Measurements from ENCODE around the gene CDKL5. TPM values are rescaled to one million over a fixed set of nuclear protein-coding genes. Genes with fewer than 3 reads are reported as not detected.
A peak's percentile ranks its signal among the peaks of the same experiment; 100 is the strongest.
"Not testable (repeated sequence)": the region's sequence is repeated elsewhere in the genome, so short reads cannot be mapped to it uniquely, and the experiment has no call there.

The CDKL5 gene
- total and polyA plus RNA-seq, 4 donors = 1.1 to 28.7 (median 13.0) TPM

- H3K4me3 ChIP-seq (ENCODE audit: low read length in 2 of 2) = no peak overlapping the region
- no peak for ATAC-seq (ENCODE audit: low FRiP score)
- H3K9me3 ChIP-seq (ENCODE audit: control insufficient read depth, low read length) = no peaks in the 10 kb centered on the region
- no peak for DNase-seq
- intact Hi-C loops (cut with DNase I) = no loop called here
- no peaks in the 10 kb centered on the region for H3K27me3 ChIP-seq (ENCODE audit: control insufficient read depth in 1 of 2, insufficient read depth in 2 of 2, low read length in 1 of 2)
- no peak overlapping the region for H3K27ac ChIP-seq (ENCODE audit: low read depth in 1 of 2, low read length in 2 of 2)
- no peaks in the 10 kb centered on the region for H3K36me3 ChIP-seq (ENCODE audit: control insufficient read depth in 1 of 2, insufficient read depth in 2 of 2, low read length in 1 of 2)
- no peaks in the 10 kb centered on the region for H3K4me1 ChIP-seq (ENCODE audit: control insufficient read depth in 1 of 2, insufficient read depth in 2 of 2, low read length in 2 of 2)
Measured at GRCh38 chrX:18415386-18415785, 10.0 kb upstream of the CDKL5 start.

- Histone ChIP-seq H3K9me3 (ENCODE audit: control insufficient read depth, low read length) (no peaks in the 10 kb centered on the region), H3K4me1 (ENCODE audit: control insufficient read depth in 1 of 2, insufficient read depth in 2 of 2, low read length in 2 of 2) (no peaks in the 10 kb centered on the region), H3K27me3 (ENCODE audit: control insufficient read depth in 1 of 2, insufficient read depth in 2 of 2, low read length in 1 of 2) (no peaks in the 10 kb centered on the region), H3K36me3 (ENCODE audit: control insufficient read depth in 1 of 2, insufficient read depth in 2 of 2, low read length in 1 of 2) (no peaks in the 10 kb centered on the region), H3K27ac (ENCODE audit: low read depth in 1 of 2, low read length in 2 of 2) (peak overlapping the region in 1 of 2 donors; percentile 78), H3K4me3 (ENCODE audit: low read length in 2 of 2) (no peak overlapping the region)
- no peak for ATAC-seq (ENCODE audit: low FRiP score)
- WGBS, 2 donors = 16 to 54% methylated on average over 5 of the region's 5 CpGs
- intact Hi-C loops (cut with DNase I) = loop anchor here (2.0 to 10.0 kb wide), 3 partner anchors 122 to 472 kb away; partner anchors contain the start of gene RS1 (in 2 of the 2)
- DNase-seq = no peak
Measured at GRCh38 chrX:18422325-18422724, 3.1 kb upstream of the CDKL5 start.

DNA sequence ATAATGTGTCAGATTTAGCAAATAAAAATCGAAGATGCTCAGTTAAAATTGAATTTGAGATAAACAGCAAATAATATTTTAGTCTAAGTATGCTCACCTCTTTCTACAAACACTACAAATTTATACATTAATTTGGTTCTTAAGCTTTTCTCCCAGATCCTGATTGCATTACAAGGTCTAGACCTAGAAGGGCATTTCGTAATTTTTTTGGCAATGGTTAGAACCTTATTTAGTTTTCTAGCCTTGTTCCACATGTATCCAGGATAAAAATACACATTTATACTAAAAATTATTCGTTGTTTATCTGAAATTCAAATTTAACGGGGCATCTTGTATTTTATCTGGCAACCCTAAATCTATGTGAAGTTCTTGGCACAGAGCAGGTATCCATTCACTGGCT, 2.5 kb upstream of the CDKL5 start:
- H3K27me3 ChIP-seq (ENCODE audit: control insufficient read depth in 1 of 2, insufficient read depth in 2 of 2, low read length in 1 of 2) = no peaks in the 10 kb centered on the region
- intact Hi-C loops (cut with DNase I) = loop anchor here (2.0 to 10.0 kb wide), 3 partner anchors 122 to 472 kb away; partner anchors contain the start of gene RS1 (in 2 of the 2)
- no peak for ATAC-seq (ENCODE audit: low FRiP score)
- H3K9me3 ChIP-seq (ENCODE audit: control insufficient read depth, low read length) = no peaks in the 10 kb centered on the region
- H3K4me1 ChIP-seq (ENCODE audit: control insufficient read depth in 1 of 2, insufficient read depth in 2 of 2, low read length in 2 of 2) = peaks cover 0 to 2% of the 10 kb centered on the region in 2 donors
- no peaks in the 10 kb centered on the region for H3K36me3 ChIP-seq (ENCODE audit: control insufficient read depth in 1 of 2, insufficient read depth in 2 of 2, low read length in 1 of 2)
- 27 to 37% methylated on average over 4 of the region's 4 CpGs for WGBS, 2 donors
- no peak overlapping the region for H3K4me3 ChIP-seq (ENCODE audit: low read length in 2 of 2)
- no peak for DNase-seq
- H3K27ac ChIP-seq (ENCODE audit: low read depth in 1 of 2, low read length in 2 of 2) = no peak overlapping the region

DNA sequence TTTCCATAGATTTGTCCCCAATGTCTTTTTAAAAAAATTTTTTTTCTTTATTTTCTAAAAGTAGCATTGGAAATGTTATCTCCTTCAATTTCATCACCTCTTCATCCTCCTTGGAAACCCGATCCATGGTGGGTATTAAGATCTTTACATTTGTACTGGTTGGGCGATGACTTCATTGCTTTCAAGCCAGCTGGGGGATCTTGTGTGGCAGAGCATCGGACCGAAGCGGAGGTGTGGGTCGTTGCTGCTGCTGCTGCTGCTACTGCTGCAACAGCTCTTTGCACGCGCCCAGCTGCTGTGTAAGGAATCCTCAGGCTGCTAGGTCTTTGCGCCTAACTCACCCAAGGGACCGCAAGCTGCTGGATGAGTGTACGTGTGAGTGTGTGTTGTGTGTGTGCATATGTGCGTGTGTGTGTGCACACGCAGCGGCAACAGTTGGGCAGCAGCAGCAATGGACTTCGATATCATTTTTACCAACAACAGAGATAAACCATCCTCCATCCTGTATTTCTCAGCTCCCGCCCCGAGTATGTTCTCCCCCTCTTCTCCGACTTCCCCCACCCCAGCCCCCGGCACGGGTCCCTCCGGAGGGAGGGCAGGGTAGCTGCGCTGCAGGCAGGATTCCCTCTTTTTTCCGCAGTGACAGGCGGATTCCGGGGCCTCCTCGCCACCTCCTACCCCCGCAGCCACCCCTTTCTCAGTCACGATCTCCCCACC, 768 bp upstream of the CDKL5 start:
- DNase-seq = peak in 1 of 2 donors; percentile 51
- peaks cover 0 to 2% of the 10 kb centered on the region in 2 donors for H3K4me1 ChIP-seq (ENCODE audit: control insufficient read depth in 1 of 2, insufficient read depth in 2 of 2, low read length in 2 of 2)
- H3K27me3 ChIP-seq (ENCODE audit: control insufficient read depth in 1 of 2, insufficient read depth in 2 of 2, low read length in 1 of 2) = no peaks in the 10 kb centered on the region
- H3K27ac ChIP-seq (ENCODE audit: low read depth in 1 of 2, low read length in 2 of 2) = peak overlapping the region in 1 of 2 donors; percentile 41
- peak; percentile 41 for ATAC-seq (ENCODE audit: low FRiP score)
- WGBS, 2 donors = 1 to 18% methylated on average over 28 of the region's 28 CpGs
- H3K9me3 ChIP-seq (ENCODE audit: control insufficient read depth, low read length) = no peaks in the 10 kb centered on the region
- H3K36me3 ChIP-seq (ENCODE audit: control insufficient read depth in 1 of 2, insufficient read depth in 2 of 2, low read length in 1 of 2) = no peaks in the 10 kb centered on the region
- intact Hi-C loops (cut with DNase I) = loop anchor here (2.0 to 10.0 kb wide), 3 partner anchors 120 to 462 kb away; partner anchors contain the start of gene RS1 (in 2 of the 2)
- H3K4me3 ChIP-seq (ENCODE audit: low read length in 2 of 2) = peak overlapping the region; percentile 27 to 60

DNA sequence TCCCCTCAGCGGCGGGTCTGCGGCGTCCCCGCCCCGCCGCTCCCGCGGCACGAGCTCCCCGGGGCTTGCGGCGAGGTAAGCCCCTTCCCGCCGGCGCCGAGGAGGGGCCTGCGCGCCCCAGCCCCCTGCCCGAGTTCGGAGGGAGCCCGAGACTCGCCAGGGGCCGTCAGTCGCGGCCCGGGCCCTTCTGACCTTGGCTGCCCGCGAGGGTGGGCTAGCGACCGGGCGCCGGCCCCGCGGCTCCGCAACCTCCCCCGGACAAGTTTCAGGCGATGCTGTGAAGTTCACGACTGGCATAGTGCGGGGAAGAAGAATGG, 554 bp downstream of the CDKL5 start:
- H3K27me3 ChIP-seq (ENCODE audit: control insufficient read depth in 1 of 2, insufficient read depth in 2 of 2, low read length in 1 of 2) = no peaks in the 10 kb centered on the region
- peak; percentile 9 for ATAC-seq (ENCODE audit: low FRiP score)
- H3K27ac ChIP-seq (ENCODE audit: low read depth in 1 of 2, low read length in 2 of 2) = no peak overlapping the region
- intact Hi-C loops (cut with DNase I) = loop anchor here (10.0 kb wide), 2 partner anchors 119 to 249 kb away; partner anchors contain the start of gene RS1 (in 2 of the 2)
- no peaks in the 10 kb centered on the region for H3K36me3 ChIP-seq (ENCODE audit: control insufficient read depth in 1 of 2, insufficient read depth in 2 of 2, low read length in 1 of 2)
- no peak for DNase-seq
- H3K4me3 ChIP-seq (ENCODE audit: low read length in 2 of 2) = peak overlapping the region; percentile 47 to 77
- WGBS, 2 donors = 1 to 16% methylated on average over 30 to 40 of the region's 40 CpGs
- H3K9me3 ChIP-seq (ENCODE audit: control insufficient read depth, low read length) = no peaks in the 10 kb centered on the region
- peaks cover 0 to 2% of the 10 kb centered on the region in 2 donors for H3K4me1 ChIP-seq (ENCODE audit: control insufficient read depth in 1 of 2, insufficient read depth in 2 of 2, low read length in 2 of 2)

- Histone ChIP-seq H3K4me3 (ENCODE audit: low read length in 2 of 2) (no peak overlapping the region), H3K4me1 (ENCODE audit: control insufficient read depth in 1 of 2, insufficient read depth in 2 of 2, low read length in 2 of 2) (peaks cover 0 to 2% of the 10 kb centered on the region in 2 donors), H3K9me3 (ENCODE audit: control insufficient read depth, low read length) (no peaks in the 10 kb centered on the region), H3K36me3 (ENCODE audit: control insufficient read depth in 1 of 2, insufficient read depth in 2 of 2, low read length in 1 of 2) (no peaks in the 10 kb centered on the region), H3K27me3 (ENCODE audit: control insufficient read depth in 1 of 2, insufficient read depth in 2 of 2, low read length in 1 of 2) (no peaks in the 10 kb centered on the region), H3K27ac (ENCODE audit: low read depth in 1 of 2, low read length in 2 of 2) (no peak overlapping the region)
- intact Hi-C loops (cut with DNase I) = loop anchor here (10.0 kb wide), 2 partner anchors 117 to 247 kb away; partner anchors contain the start of gene RS1 (in 2 of the 2)
- ATAC-seq (ENCODE audit: low FRiP score) = no peak
- no peak for DNase-seq
- WGBS, 2 donors = 58 to 85% methylated on average over 5 of the region's 5 CpGs
Measured at GRCh38 chrX:18428006-18428405, 2.6 kb downstream of the CDKL5 start.

- H3K36me3 ChIP-seq (ENCODE audit: control insufficient read depth in 1 of 2, insufficient read depth in 2 of 2, low read length in 1 of 2); H3K27me3 ChIP-seq (ENCODE audit: control insufficient read depth in 1 of 2, insufficient read depth in 2 of 2, low read length in 1 of 2); H3K4me1 ChIP-seq (ENCODE audit: control insufficient read depth in 1 of 2, insufficient read depth in 2 of 2, low read length in 2 of 2); H3K9me3 ChIP-seq (ENCODE audit: control insufficient read depth, low read length); ATAC-seq (ENCODE audit: low FRiP score); H3K27ac ChIP-seq (ENCODE audit: low read depth in 1 of 2, low read length in 2 of 2); DNase-seq; intact Hi-C loops (cut with DNase I); H3K4me3 ChIP-seq (ENCODE audit: low read length in 2 of 2): not testable (repeated sequence)
- 91 to 97% methylated on average over 14 of the region's 14 CpGs for WGBS, 2 donors
Measured at GRCh38 chrX:18433288-18433687, 7.9 kb downstream of the CDKL5 start.

DNA sequence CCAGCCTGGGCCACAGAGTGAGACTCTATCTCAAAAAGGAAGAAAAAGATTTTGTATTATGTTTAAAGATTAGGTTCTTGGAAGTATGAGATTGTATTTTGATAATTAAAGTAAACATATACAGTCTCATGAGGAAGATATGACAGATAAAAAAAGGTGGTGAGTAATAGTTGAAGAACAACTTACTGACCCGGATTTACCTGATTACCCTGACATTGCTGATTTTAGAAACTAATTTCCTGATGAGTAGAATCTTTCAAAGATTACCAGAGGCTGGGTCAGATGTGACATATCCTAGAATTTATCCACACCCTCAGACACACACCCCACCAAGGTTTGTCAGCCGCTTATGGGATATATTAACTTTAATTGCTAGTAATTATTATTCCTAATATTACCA, 9.5 kb downstream of the CDKL5 start:
- H3K4me3 ChIP-seq (ENCODE audit: low read length in 2 of 2) = no peak overlapping the region
- DNase-seq (no peak), ATAC-seq (ENCODE audit: low FRiP score) (no peak)
- no peaks in the 10 kb centered on the region for H3K4me1 ChIP-seq (ENCODE audit: control insufficient read depth in 1 of 2, insufficient read depth in 2 of 2, low read length in 2 of 2)
- intact Hi-C loops (cut with DNase I) = no loop called here
- no peaks in the 10 kb centered on the region for H3K36me3 ChIP-seq (ENCODE audit: control insufficient read depth in 1 of 2, insufficient read depth in 2 of 2, low read length in 1 of 2)
- H3K9me3 ChIP-seq (ENCODE audit: control insufficient read depth, low read length) = no peaks in the 10 kb centered on the region
- 82 to 86% methylated on average over 2 of the region's 2 CpGs for whole genome bisulfite sequencing, 2 donors
- H3K27ac ChIP-seq (ENCODE audit: low read depth in 1 of 2, low read length in 2 of 2) = no peak overlapping the region
- no peaks in the 10 kb centered on the region for H3K27me3 ChIP-seq (ENCODE audit: control insufficient read depth in 1 of 2, insufficient read depth in 2 of 2, low read length in 1 of 2)

DNA sequence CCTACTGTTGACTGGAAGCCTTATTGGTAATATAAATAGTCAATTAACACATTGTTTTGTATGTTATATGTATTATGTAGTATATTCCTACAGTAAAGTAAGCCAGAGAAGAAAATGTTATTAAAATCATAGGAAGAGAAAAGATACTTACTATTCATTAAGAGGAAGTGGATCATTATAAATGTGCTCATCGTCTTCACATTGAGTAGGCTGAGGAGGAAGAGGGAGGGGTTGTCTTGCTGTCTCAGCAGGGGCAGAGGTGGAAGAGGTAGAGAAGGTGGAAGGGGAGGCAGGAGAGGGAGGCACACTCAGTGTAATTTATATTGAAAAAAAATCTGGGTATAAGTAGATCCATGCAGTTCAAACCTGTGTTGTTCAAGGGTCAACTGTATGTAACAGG, 10.6 kb downstream of the CDKL5 start:
- Histone ChIP-seq H3K9me3 (ENCODE audit: control insufficient read depth, low read length) (no peaks in the 10 kb centered on the region), H3K27ac (ENCODE audit: low read depth in 1 of 2, low read length in 2 of 2) (no peak overlapping the region), H3K36me3 (ENCODE audit: control insufficient read depth in 1 of 2, insufficient read depth in 2 of 2, low read length in 1 of 2) (no peaks in the 10 kb centered on the region), H3K4me3 (ENCODE audit: low read length in 2 of 2) (no peak overlapping the region), H3K27me3 (ENCODE audit: control insufficient read depth in 1 of 2, insufficient read depth in 2 of 2, low read length in 1 of 2) (no peaks in the 10 kb centered on the region), H3K4me1 (ENCODE audit: control insufficient read depth in 1 of 2, insufficient read depth in 2 of 2, low read length in 2 of 2) (no peaks in the 10 kb centered on the region)
- ATAC-seq (ENCODE audit: low FRiP score) = no peak
- no peak for DNase-seq
- intact Hi-C loops (cut with DNase I) = no loop called here
- 90 to 94% methylated on average over 1 of the region's 1 CpG for WGBS, 2 donors
